Measurements from ENCODE around the gene P2RY2. TPM values are rescaled to one million over a fixed set of nuclear protein-coding genes. Genes with fewer than 3 reads are reported as not detected.
A peak's percentile ranks its signal among the peaks of the same experiment; 100 is the strongest.

The P2RY2 gene
- total and polyA plus RNA-seq, 10 of the 15 experiments (the other 5 are each of a cell fraction or from before 2014, with no cell fraction given) = 0.03 to 0.23 (median 0.17) TPM; not detected in 7

DNA sequence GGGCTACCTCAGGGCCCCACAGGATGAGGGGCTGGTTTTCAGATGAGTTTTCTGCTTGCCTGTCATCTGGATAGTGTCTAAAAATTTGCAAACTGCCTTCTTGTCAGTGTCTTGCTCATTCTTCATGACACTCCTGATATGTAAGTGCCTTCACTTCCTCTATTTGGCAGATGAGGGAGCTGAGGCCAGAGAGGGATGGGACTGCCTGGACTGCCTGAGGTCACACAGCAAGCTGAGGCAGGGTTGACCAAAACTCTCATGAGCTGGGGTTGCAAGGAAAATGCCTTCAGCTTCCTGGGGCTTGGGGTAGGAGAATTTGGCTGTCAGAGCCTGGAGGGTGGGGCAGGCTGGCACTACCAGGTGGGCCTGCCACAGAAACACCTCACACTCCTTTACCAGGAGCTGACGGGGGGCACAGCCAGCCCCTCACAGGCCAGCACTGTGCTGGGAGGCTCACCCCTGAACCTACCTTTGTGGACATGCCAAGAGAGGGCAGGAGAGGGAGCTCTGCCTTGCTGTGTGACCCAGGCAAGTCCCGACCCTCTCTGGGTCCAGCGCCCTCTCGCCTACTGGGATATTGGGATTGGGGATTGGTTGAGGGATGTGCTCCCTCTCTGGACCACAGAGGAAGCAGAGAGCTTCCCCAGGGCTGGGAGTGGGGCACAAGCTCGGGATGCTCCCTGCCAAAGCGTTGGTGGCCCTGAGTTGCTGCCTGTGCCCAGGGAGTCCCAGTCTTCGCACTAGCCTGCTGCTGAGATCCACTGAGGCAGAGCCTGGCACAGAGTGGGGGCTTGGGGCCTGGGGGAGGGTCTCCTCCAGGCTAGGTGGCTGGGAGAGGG, 52.2 kb downstream of the P2RY2 start:
- Histone ChIP-seq H3K4me1 (ENCODE audit: control insufficient read depth, insufficient read depth, low read length) (peaks cover 36% of the 10 kb centered on the region), H4K20me1 (ENCODE audit: control insufficient read depth, insufficient read depth) (no peaks in the 10 kb centered on the region), H3K79me2 (ENCODE audit: control insufficient read depth, insufficient read depth, low read length) (no peaks in the 10 kb centered on the region), H2AFZ (ENCODE audit: control insufficient read depth, low read depth, low read length) (no peak overlapping the region), H3K36me3 (ENCODE audit: control insufficient read depth in 2 of 2, insufficient read depth in 2 of 2, low read length in 1 of 2) (no peaks in the 10 kb centered on the region), H3K9ac (ENCODE audit: control insufficient read depth, insufficient read depth, low read length) (no peak overlapping the region), H3K4me3 (no peak overlapping the region), H3K9me3 (replicated peaks; ENCODE audit: control insufficient read depth, insufficient read depth, low read length) (no peaks in the 10 kb centered on the region), H3K27ac (ENCODE audit: control insufficient read depth, insufficient read depth) (no peak overlapping the region), H3K4me2 (ENCODE audit: control insufficient read depth, insufficient read depth) (peak overlapping the region; percentile 21; the same call in 1 of the 2 replicates), H3K27me3 (replicated peaks in 1 of 2; ENCODE audit: control insufficient read depth in 2 of 2, insufficient read depth in 2 of 2, low read length in 1 of 2) (no peaks in the 10 kb centered on the region; a peak in 1 of 4 replicates)
- no peak for TF ChIP-seq POLR2AphosphoS5 (IDR thresholded peaks at IDR 0.05; ENCODE audit: low read length)
- peak; percentile 92 for TF ChIP-seq SPI1 (IDR thresholded peaks at IDR 0.05; ENCODE audit: borderline replicate concordance, insufficient read depth, low read depth, low read length)
- TF ChIP-seq, protein P1, sequence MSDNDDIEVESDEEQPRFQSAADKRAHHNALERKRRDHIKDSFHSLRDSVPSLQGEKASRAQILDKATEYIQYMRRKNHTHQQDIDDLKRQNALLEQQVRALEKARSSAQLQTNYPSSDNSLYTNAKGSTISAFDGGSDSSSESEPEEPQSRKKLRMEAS (IDR thresholded peaks at IDR 0.05; ENCODE audit: low read depth, low read length) = no peak
- TF ChIP-seq NFXL1 (IDR thresholded peaks at IDR 0.05; ENCODE audit: borderline replicate concordance) = 0 out of 2 replicates have a peak, but pooled peaks have one; percentile 28
- ChIA-PET CTCF (interaction anchor here (0.6 to 1.4 kb wide), 4 partner anchors 11 to 90 kb away, joined by 3 to 5 read pairs (median 3); no protein-coding TSS in a partner anchor), RAD21 (ENCODE audit: unreplicated experiment) (interaction anchor here (1.5 kb wide), 1 partner anchor 18 kb away, joined by 3 read pairs; no protein-coding TSS in a partner anchor), POLR2A (interaction anchor here (0.9 kb wide), 1 partner anchor 20 kb away, joined by 4 read pairs; no protein-coding TSS in a partner anchor), SMC1A (ENCODE audit: uncharacterized antibody, unreplicated experiment) (interaction anchor here (1.1 to 1.4 kb wide), 3 partner anchors 19 to 24 kb away, joined by 3 to 5 read pairs (median 5); no protein-coding TSS in a partner anchor)
- DNase-seq (ENCODE audit: low read depth, low spot score) (no peak), ATAC-seq (peak; percentile 67), FAIRE-seq (no peak)
- BruUV-seq (replicated peaks) = no TSS peak
- intact Hi-C loops (cut with micrococcal nuclease; ENCODE audit: unreplicated experiment) (no loop called here), in situ Hi-C loops (cut with MboI) (no loop called here)
- 65% methylated on average over 7 of the region's 7 CpGs for WGBS (ENCODE audit: insufficient coverage, insufficient replicate concordance, low lambda C conversion rate, missing lambda C conversion rate)

All from GM12878 (cell line).